Colonic mucosa (tissue), 4 donors: Measurements from ENCODE around the gene FSD2. TPM values are rescaled to one million over a fixed set of nuclear protein-coding genes. Genes with fewer than 3 reads are reported as not detected.

ENCODE experiments used
- DNase-seq: peaks from one replicate; pipeline ENCODE4 v3.0.0-alpha.2; 2020
- H3K27ac ChIP-seq: fragments of 200-600 bp; one replicate; pipeline ENCODE4 v1.8.0; 2021
- H3K27me3 ChIP-seq: fragments of 200-600 bp; one replicate; pipeline ENCODE4 v1.8.0; 2021
- H3K36me3 ChIP-seq: fragments of 200-600 bp; one replicate; pipeline ENCODE4 v1.8.0; 2021
- H3K4me1 ChIP-seq: fragments of 200-600 bp; one replicate; pipeline ENCODE4 v1.8.0; 2021; ENCODE audit warnings: mild to moderate bottlenecking
- H3K4me3 ChIP-seq: fragments of 200-600 bp; one replicate; pipeline ENCODE4 v1.8.0; 2021
- H3K9ac ChIP-seq, 2 donors: one replicate each; pipeline ENCODE4 v1.7.0; 2013; ENCODE audit warnings: control low read depth in 2 of 2, low read depth in 2 of 2, low read length in 2 of 2
- H3K9me3 ChIP-seq: fragments of 200-600 bp; one replicate; pipeline ENCODE4 v1.8.0; 2021
- intact Hi-C: fragments of 100-400 bp; cut with DNase I; formaldehyde crosslinking; loops from one replicate; pipeline ENCODE4 v1.14.1; 2022
- total RNA-seq, 2 donors: library from RNA; stranded (reverse); fragmentation: NEBNext Ultra II Directional in 1 of 2; extraction: Animal tissue kit (Norgen Biotek cat#: 25700) in 1 of 2; gene quantifications; one replicate each; pipeline ENCODE4 v1.2.1, GENCODE V29; 2021
- TF ChIP-seq, protein P1 (sequence below): fragments of 200-600 bp; IDR thresholded peaks from one replicate; pipeline ENCODE4 v1.8.0; 2022; ENCODE audit warnings: antibody characterized with exemption, mild to moderate bottlenecking
- donor health status: healthy.
- donor health status: DM: no; HTN: no; CAD: no.
- donor health status: DM: no; HTN: no; CAD: no.

FSD2 gene
- total RNA-seq, 2 donors from 2014 or later = not detected

DNA sequence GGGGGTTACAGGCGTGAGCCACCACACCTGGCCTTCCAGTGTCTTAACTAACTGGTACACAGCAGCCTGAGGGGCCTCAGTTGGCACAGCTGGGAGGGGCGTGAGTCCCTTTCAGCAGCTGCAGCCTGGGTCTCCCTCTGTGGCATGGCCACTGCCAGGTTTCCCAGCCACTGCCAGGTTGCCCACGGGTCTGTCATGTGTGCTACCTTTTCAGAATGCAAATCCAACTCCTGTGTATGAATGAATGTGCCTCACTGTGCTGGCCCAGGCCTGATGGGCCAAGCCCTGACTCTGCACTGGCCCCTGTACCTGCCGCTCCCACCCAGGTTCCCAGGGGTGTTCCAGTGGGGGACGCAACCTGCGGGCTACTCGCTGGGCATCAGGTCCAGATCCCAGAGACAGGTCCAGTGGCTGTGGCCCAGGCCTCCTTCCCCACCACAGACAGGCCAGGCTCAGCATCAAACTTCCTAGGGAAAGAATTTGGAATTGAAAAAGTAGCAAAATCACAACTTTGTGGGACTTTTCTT lies 29.6 kb upstream of the FSD2 start:
- Histone ChIP-seq H3K4me3 (no peak overlapping the region), H3K9ac (no peak overlapping the region), H3K27ac (no peak overlapping the region), H3K36me3 (peaks cover 24% of the 10 kb centered on the region), H3K9me3 (no peaks in the 10 kb centered on the region), H3K4me1 (no peaks in the 10 kb centered on the region), H3K27me3 (no peaks in the 10 kb centered on the region)
- TF ChIP-seq, protein P1, sequence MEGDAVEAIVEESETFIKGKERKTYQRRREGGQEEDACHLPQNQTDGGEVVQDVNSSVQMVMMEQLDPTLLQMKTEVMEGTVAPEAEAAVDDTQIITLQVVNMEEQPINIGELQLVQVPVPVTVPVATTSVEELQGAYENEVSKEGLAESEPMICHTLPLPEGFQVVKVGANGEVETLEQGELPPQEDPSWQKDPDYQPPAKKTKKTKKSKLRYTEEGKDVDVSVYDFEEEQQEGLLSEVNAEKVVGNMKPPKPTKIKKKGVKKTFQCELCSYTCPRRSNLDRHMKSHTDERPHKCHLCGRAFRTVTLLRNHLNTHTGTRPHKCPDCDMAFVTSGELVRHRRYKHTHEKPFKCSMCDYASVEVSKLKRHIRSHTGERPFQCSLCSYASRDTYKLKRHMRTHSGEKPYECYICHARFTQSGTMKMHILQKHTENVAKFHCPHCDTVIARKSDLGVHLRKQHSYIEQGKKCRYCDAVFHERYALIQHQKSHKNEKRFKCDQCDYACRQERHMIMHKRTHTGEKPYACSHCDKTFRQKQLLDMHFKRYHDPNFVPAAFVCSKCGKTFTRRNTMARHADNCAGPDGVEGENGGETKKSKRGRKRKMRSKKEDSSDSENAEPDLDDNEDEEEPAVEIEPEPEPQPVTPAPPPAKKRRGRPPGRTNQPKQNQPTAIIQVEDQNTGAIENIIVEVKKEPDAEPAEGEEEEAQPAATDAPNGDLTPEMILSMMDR = no peak
- intact Hi-C loops = no loop called here
- DNase-seq = no peak

DNA sequence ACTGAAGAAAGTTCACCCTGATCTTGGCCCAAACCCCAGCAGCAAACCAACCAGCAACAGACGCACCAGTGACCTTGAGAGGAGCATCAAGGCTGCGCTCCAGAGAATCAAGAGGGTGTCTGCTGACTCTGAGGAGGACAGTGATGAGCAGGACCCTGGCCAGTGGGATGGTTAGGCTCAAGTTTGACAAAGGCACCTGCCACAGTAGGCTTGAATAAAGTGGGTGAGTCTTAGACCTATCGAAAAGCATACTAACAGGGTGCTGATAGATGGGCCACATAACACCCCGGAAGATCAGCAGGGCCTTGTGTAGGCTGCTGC lies 27.5 kb upstream of the FSD2 start:
- TF ChIP-seq, protein P1 = no peak
- H3K36me3 ChIP-seq = peaks cover 24% of the 10 kb centered on the region

DNA sequence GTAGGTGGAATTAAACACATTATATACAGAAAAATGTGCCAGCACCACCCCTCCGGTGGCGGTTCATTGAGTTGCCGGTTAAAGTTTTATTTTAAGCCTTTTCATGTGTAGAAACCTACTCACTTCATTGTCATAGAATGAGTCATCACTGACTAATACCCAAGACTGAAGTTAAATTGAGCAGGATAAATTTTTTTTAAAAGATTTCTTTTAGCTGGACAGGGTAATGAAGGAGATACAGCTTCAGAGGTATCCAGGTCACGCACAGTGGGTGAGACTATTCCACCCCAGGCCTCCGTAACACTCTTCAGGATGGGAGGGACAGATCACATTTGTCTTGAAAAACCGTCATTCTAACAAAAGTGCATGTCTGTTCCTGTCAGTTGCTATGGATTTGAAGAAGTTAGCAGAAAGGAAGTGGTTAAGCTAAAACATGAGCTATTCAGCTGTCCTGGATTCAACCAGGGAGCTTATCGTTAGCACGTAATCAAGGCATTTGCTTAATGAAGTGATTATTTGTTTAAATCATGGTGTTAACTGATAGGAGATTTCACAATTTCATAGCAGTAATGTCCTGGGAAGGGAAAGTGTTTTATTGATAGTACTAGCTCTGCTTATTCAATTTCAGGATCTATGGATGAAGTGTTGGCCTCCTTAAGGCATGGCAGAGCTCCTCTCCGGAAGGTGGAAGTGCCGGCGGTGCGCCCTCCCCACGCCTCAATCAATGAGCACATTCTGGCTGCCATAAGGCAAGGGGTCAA lies 26.9 kb upstream of the FSD2 start:
- DNase-seq = no peak
- Histone ChIP-seq H3K4me1 (no peaks in the 10 kb centered on the region), H3K36me3 (peaks cover 24% of the 10 kb centered on the region), H3K9ac (no peak overlapping the region), H3K27ac (no peak overlapping the region), H3K27me3 (no peaks in the 10 kb centered on the region), H3K9me3 (no peaks in the 10 kb centered on the region), H3K4me3 (no peak overlapping the region)
- TF ChIP-seq, protein P1 = no peak
- intact Hi-C loops = no loop called here

More for the DNA sequence above, 27.5 kb upstream of the FSD2 start:
- Histone ChIP-seq H3K9me3 (no peaks in the 10 kb centered on the region), H3K27me3 (no peaks in the 10 kb centered on the region), H3K27ac (no peak overlapping the region), H3K4me1 (no peaks in the 10 kb centered on the region), H3K9ac (no peak overlapping the region), H3K4me3 (no peak overlapping the region)
- intact Hi-C loops = no loop called here
- no peak for DNase-seq

DNA sequence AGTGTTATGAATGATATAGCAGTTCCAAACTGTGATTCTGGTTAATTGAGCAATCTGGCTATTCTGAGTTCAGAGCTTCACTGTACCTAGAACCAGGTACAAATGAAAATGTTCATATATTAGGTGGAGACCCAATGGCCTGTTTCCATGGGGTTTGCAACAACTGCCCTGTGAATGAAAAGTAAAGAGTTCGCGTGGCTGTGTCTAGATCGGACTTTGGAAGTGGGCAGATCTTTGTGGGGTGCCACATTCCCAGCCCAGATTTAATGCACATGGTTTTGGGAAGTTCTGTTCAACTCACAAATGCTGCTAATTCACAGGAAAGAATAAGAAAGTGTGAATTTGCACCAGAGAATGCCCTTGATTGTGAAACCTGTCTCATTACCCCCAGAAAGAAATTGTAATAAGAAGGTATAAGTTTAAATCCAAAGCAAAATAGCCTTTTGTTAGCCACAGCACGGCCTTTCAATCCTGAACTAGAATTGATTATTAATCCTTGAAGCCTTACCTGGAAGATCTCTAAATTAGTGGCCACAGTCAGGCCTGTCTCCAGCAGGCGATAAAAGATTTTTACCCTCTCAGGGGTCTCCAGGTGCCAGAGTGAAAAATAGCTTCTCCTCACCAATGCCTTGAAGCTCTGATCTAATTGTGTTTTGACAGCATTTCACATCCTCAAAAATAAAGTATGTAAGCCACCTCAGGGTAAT lies 26.2 kb upstream of the FSD2 start:
- peaks cover 24% of the 10 kb centered on the region for H3K36me3 ChIP-seq
- no peak overlapping the region for H3K27ac ChIP-seq
- no peaks in the 10 kb centered on the region for H3K4me1 ChIP-seq
- DNase-seq = no peak
- intact Hi-C loops = no loop called here
- H3K4me3 ChIP-seq = no peak overlapping the region
- no peaks in the 10 kb centered on the region for H3K27me3 ChIP-seq
- TF ChIP-seq, protein P1 = no peak
- H3K9ac ChIP-seq = no peak overlapping the region
- H3K9me3 ChIP-seq = no peaks in the 10 kb centered on the region

DNA sequence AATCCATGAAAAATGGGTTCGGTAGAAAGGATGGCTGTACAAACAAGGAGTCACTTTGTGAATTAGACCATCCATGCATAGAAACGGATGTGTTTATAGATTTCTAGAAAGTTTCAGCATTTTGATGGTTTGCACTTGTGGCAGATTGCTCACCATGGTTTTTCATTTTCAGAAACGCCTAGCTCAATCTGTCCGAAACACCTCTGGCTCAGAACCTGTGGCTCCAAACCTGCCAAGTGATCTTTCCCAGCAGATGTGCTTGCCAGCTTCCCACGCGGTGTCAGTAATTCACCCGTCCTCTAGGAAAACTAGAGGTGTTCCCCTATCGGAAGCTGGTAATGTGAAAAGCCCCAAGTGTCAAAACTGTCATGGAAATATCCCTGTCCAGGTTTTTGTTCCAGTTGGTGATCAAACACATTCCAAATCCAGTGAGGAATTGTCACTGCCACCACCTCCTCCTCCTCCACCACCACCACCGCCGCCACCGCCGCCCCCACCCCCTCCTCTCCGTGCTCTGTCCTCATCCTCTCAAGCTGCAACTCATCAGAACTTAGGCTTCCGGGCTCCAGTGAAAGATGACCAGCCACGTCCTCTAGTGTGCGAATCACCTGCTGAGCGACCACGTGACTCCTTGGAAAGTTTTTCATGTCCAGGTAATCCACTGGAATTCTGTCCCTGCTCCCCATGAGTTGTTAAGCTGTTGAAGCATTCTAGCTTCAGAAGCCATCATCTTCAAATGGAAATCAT lies 24.7 kb upstream of the FSD2 start:
- Histone ChIP-seq H3K9ac (no peak overlapping the region), H3K27ac (no peak overlapping the region), H3K36me3 (peaks cover 13% of the 10 kb centered on the region), H3K27me3 (no peaks in the 10 kb centered on the region), H3K9me3 (no peaks in the 10 kb centered on the region), H3K4me3 (no peak overlapping the region), H3K4me1 (no peaks in the 10 kb centered on the region)
- no peak for DNase-seq
- intact Hi-C loops = no loop called here
- TF ChIP-seq, protein P1 = no peak
